Parietal lobe (tissue), 2 donors: Measurements from ENCODE around the gene BLTP3B. TPM values are rescaled to one million over a fixed set of nuclear protein-coding genes. Genes with fewer than 3 reads are reported as not detected.

Experiments
- small RNA-seq: library from RNA; depleted of rRNA; stranded (forward); fragments of <200 nt; gene quantifications from one replicate; pipeline ENCODE3, GENCODE V24; 2014; ENCODE audit warnings: low replicate concordance
- total RNA-seq: library from RNA; depleted of rRNA; stranded (reverse); fragments of >200 nt; gene quantifications from one replicate; pipeline ENCODE4 v1.2.3, GENCODE V29; 2014

The BLTP3B gene, protein sequence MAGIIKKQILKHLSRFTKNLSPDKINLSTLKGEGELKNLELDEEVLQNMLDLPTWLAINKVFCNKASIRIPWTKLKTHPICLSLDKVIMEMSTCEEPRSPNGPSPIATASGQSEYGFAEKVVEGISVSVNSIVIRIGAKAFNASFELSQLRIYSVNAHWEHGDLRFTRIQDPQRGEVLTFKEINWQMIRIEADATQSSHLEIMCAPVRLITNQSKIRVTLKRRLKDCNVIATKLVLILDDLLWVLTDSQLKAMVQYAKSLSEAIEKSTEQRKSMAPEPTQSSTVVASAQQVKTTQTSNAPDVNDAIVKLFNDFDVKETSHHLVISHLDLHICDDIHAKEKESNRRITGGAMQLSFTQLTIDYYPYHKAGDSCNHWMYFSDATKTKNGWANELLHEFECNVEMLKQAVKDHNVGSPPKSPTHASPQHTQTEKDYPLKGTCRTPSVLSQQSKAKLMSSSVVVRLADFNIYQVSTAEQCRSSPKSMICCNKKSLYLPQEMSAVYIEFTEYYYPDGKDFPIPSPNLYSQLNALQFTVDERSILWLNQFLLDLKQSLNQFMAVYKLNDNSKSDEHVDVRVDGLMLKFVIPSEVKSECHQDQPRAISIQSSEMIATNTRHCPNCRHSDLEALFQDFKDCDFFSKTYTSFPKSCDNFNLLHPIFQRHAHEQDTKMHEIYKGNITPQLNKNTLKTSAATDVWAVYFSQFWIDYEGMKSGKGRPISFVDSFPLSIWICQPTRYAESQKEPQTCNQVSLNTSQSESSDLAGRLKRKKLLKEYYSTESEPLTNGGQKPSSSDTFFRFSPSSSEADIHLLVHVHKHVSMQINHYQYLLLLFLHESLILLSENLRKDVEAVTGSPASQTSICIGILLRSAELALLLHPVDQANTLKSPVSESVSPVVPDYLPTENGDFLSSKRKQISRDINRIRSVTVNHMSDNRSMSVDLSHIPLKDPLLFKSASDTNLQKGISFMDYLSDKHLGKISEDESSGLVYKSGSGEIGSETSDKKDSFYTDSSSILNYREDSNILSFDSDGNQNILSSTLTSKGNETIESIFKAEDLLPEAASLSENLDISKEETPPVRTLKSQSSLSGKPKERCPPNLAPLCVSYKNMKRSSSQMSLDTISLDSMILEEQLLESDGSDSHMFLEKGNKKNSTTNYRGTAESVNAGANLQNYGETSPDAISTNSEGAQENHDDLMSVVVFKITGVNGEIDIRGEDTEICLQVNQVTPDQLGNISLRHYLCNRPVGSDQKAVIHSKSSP (N-terminal part only)
- total RNA-seq = 109 TPM

DNA sequence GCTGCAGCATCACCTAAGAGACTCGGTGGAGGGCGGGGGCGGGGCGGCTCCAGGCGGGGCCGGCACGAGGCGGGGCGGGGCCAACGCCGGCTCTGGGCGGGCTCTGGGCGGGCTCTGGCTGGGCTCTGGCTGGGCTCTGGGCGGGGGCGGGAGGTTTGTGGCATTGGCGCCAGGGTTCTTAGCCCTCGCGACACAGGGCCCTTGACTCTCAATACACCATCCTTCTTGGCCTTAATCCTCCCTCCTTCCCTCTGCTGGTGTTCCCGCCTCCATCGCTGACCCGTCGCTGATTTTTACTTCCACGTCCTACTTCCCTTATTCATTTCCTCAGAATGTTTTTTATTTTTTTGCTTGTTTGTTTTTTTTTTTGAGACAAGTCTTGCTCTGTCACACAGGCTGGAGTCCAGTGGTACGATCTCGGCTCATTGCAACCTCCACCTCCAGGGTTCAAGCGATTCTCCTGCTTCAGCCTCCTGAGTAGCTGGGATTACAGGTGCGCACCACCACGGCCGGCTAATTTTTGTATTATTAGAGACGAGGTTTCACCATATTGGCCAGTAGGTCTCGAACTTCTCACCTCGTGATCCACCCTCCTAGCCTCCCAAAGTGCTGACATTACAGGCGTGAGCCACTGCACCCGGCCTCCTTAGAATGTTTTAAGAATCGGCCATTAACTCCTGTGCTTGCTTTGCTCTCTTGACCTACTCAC, at the start of gene BLTP3B:
Gene BLTP3B (minus strand): TSS at position 24 of the 709 bp plus-strand sequence. CDS start 239 bp downstream, outside the sequence.

Small RNA genes within 50 kb of the gene (small RNA-seq; reads per million reads assigned to genes)
- gene MIR1827 = not detected
- gene RN7SL176P = not detected

Other genes starting within 250 kb of the BLTP3B start
- gene ANKS1B, start 157.9 kb downstream of the BLTP3B start, total RNA-seq = 534 TPM
- gene ACTR6, start 57.9 kb upstream of the BLTP3B start, total RNA-seq = 36.3 TPM
- gene DEPDC4, start 124.2 kb upstream of the BLTP3B start, total RNA-seq = 1.3 TPM
- gene SCYL2, start 124.3 kb upstream of the BLTP3B start, total RNA-seq = 131 TPM
- 0.63 TPM for gene SLC17A8, start 214.2 kb upstream of the BLTP3B start, total RNA-seq